ENCODE measurements around the gene NELL2.
"Not testable (repeated sequence)": the region's sequence is repeated elsewhere in the genome, so short reads cannot be mapped to it uniquely, and the experiment has no call there.

NELL2 gene

GRCh38 chr12:44847888-44848702 is 28.0 kb downstream of the NELL2 start:
- no peaks in the 10 kb centered on the region for H3K27me3 ChIP-seq (ENCODE audit: control insufficient read depth in 1 of 2, insufficient read depth in 2 of 2, low read length in 2 of 2)
- H3K9ac ChIP-seq (ENCODE audit: low read length in 2 of 2): no peak overlapping the region
- H3K9me3 ChIP-seq (ENCODE audit: control insufficient read depth in 2 of 2, low read length in 2 of 2): no peaks in the 10 kb centered on the region
- no peak overlapping the region for H3K4me3 ChIP-seq (ENCODE audit: low read length in 2 of 2)
- H3K27ac ChIP-seq (ENCODE audit: low read length): no peak overlapping the region
- H3K4me1 ChIP-seq (ENCODE audit: control insufficient read depth, insufficient read depth, low read length): peaks cover 4% of the 10 kb centered on the region
- no peaks in the 10 kb centered on the region for H3K36me3 ChIP-seq (ENCODE audit: control insufficient read depth in 2 of 2, insufficient read depth in 2 of 2, low read length in 2 of 2)

DNA sequence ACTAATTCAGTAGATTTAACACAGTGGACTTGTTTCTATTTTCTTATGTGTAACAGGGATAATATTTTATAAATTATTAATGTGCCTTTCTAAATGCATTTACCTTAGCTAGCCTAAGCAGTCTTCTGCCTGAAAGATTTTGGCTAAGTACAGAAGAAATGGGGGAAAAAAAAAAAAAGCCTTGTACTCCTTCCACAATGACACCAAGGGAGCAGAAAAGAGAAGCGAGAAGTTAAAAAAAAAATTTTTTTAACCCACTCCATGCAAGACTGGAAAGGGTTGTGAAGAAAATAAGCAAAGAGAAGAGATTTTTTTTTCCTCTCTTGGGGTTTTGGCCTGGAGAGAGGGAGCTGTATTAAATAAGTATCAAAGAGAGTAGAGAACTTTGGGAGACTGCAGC is 28.7 kb downstream of the NELL2 start:
- no peaks in the 10 kb centered on the region for H3K36me3 ChIP-seq (ENCODE audit: control insufficient read depth in 2 of 2, insufficient read depth in 2 of 2, low read length in 2 of 2)
- H3K9me3 ChIP-seq (ENCODE audit: control insufficient read depth in 2 of 2, low read length in 2 of 2): no peaks in the 10 kb centered on the region
- no peak overlapping the region for H3K9ac ChIP-seq (ENCODE audit: low read length in 2 of 2)
- H3K4me3 ChIP-seq (ENCODE audit: low read length in 2 of 2): no peak overlapping the region
- H3K4me1 ChIP-seq (ENCODE audit: control insufficient read depth, insufficient read depth, low read length): peaks cover 4% of the 10 kb centered on the region
- no peaks in the 10 kb centered on the region for H3K27me3 ChIP-seq (ENCODE audit: control insufficient read depth in 1 of 2, insufficient read depth in 2 of 2, low read length in 2 of 2)
- H3K27ac ChIP-seq (ENCODE audit: low read length): no peak overlapping the region

DNA sequence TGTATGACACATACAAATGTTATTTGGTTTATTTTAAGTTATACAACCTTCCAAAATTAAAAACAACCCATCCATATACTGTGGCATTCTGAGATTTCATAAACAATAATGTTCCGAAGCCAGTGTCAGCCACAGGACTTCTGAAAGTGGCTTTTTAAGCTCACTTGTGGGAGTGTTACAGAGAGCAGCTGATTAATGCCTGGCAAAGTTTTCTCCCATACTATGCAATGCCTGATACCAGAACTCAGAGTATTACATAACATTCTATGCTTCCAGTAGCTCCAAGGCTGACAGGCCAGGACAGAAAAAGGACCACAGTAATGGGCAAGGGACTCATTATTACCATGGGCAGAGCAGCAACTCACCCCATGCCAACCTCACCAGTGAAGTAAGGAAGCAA is 29.3 kb downstream of the NELL2 start:
- H3K36me3 ChIP-seq (ENCODE audit: control insufficient read depth in 2 of 2, insufficient read depth in 2 of 2, low read length in 2 of 2): no peaks in the 10 kb centered on the region
- no peak overlapping the region for H3K27ac ChIP-seq (ENCODE audit: low read length)
- no peaks in the 10 kb centered on the region for H3K27me3 ChIP-seq (ENCODE audit: control insufficient read depth in 1 of 2, insufficient read depth in 2 of 2, low read length in 2 of 2)

GRCh38 chr12:44842669-44843068 is 33.4 kb downstream of the NELL2 start:
- Histone ChIP-seq H3K27ac (ENCODE audit: low read length) (no peak overlapping the region), H3K36me3 (ENCODE audit: control insufficient read depth in 2 of 2, insufficient read depth in 2 of 2, low read length in 2 of 2) (no peaks in the 10 kb centered on the region), H3K9ac (ENCODE audit: low read length in 2 of 2) (no peak overlapping the region), H3K27me3 (ENCODE audit: control insufficient read depth in 1 of 2, insufficient read depth in 2 of 2, low read length in 2 of 2) (no peaks in the 10 kb centered on the region), H3K4me1 (ENCODE audit: control insufficient read depth, insufficient read depth, low read length) (peaks cover 4% of the 10 kb centered on the region), H3K4me3 (ENCODE audit: low read length in 2 of 2) (no peak overlapping the region), H3K9me3 (ENCODE audit: control insufficient read depth in 2 of 2, low read length in 2 of 2) (no peaks in the 10 kb centered on the region)

More for the DNA sequence above, 29.3 kb downstream of the NELL2 start:
- Histone ChIP-seq H3K9me3 (ENCODE audit: control insufficient read depth in 2 of 2, low read length in 2 of 2) (no peaks in the 10 kb centered on the region), H3K4me1 (ENCODE audit: control insufficient read depth, insufficient read depth, low read length) (peaks cover 4% of the 10 kb centered on the region), H3K4me3 (ENCODE audit: low read length in 2 of 2) (no peak overlapping the region), H3K9ac (ENCODE audit: low read length in 2 of 2) (no peak overlapping the region)

- H3K9me3 ChIP-seq (ENCODE audit: control insufficient read depth in 2 of 2, low read length in 2 of 2): no peaks in the 10 kb centered on the region
- no peaks in the 10 kb centered on the region for H3K27me3 ChIP-seq (ENCODE audit: control insufficient read depth in 1 of 2, insufficient read depth in 2 of 2, low read length in 2 of 2)
- H3K36me3 ChIP-seq (ENCODE audit: control insufficient read depth in 2 of 2, insufficient read depth in 2 of 2, low read length in 2 of 2): no peaks in the 10 kb centered on the region
- no peak overlapping the region for H3K4me3 ChIP-seq (ENCODE audit: low read length in 2 of 2)
- H3K9ac ChIP-seq (ENCODE audit: low read length in 2 of 2): no peak overlapping the region
- no peaks in the 10 kb centered on the region for H3K4me1 ChIP-seq (ENCODE audit: control insufficient read depth, insufficient read depth, low read length)
- no peak overlapping the region for H3K27ac ChIP-seq (ENCODE audit: low read length)
Observed at GRCh38 chr12:44839785-44840184, 36.3 kb downstream of the NELL2 start.

- Histone ChIP-seq H3K4me3 (ENCODE audit: low read length in 2 of 2) (no peak overlapping the region), H3K27ac (ENCODE audit: low read length) (no peak overlapping the region), H3K4me1 (ENCODE audit: control insufficient read depth, insufficient read depth, low read length) (no peaks in the 10 kb centered on the region), H3K27me3 (ENCODE audit: control insufficient read depth in 1 of 2, insufficient read depth in 2 of 2, low read length in 2 of 2) (no peaks in the 10 kb centered on the region), H3K9me3 (ENCODE audit: control insufficient read depth in 2 of 2, low read length in 2 of 2) (no peaks in the 10 kb centered on the region), H3K36me3 (ENCODE audit: control insufficient read depth in 2 of 2, insufficient read depth in 2 of 2, low read length in 2 of 2) (no peaks in the 10 kb centered on the region), H3K9ac (ENCODE audit: low read length in 2 of 2) (no peak overlapping the region)
Observed at GRCh38 chr12:44837114-44837755, 38.9 kb downstream of the NELL2 start.

DNA sequence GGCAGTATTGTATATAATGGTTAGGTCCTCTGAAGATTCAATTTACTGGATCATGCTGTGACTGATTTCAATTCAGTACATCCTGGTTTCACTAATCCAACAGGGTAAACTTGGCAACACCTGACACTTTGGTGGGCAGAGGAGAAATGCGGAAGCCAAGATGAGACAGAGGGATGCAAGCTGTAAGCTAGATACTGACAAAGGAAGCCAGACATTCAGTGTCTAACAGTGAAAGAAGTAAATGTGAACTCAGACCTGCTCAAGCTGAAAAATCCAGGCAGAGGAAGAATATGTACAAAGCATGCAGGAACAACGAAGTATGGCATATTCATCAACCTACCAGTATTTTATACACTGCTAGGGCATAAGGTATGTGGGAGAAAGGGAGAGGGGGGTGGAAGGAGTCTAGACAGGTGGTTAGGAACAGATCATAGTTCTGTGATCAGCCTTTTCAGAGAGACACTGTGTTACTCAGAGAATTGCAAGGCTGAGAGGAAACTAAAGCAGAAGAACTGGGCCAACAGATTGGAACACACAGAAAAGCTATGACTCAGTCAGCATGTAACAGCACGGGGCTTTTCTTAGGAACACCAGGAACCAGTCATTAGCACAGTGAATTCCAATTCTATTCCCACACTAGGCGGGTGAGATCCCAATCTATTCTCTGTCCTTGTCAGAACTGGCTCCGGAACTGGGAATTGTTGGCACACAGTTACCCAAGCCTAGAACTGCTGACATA is 40.3 kb downstream of the NELL2 start:
- Histone ChIP-seq H3K9me3 (ENCODE audit: control insufficient read depth in 2 of 2, low read length in 2 of 2) (no peaks in the 10 kb centered on the region), H3K36me3 (ENCODE audit: control insufficient read depth in 2 of 2, insufficient read depth in 2 of 2, low read length in 2 of 2) (no peaks in the 10 kb centered on the region), H3K4me3 (ENCODE audit: low read length in 2 of 2) (no peak overlapping the region), H3K4me1 (ENCODE audit: control insufficient read depth, insufficient read depth, low read length) (no peaks in the 10 kb centered on the region), H3K27ac (ENCODE audit: low read length) (no peak overlapping the region), H3K9ac (ENCODE audit: low read length in 2 of 2) (peak overlapping the region in 1 of 2 donors; percentile 14), H3K27me3 (ENCODE audit: control insufficient read depth in 1 of 2, insufficient read depth in 2 of 2, low read length in 2 of 2) (no peaks in the 10 kb centered on the region)

DNA sequence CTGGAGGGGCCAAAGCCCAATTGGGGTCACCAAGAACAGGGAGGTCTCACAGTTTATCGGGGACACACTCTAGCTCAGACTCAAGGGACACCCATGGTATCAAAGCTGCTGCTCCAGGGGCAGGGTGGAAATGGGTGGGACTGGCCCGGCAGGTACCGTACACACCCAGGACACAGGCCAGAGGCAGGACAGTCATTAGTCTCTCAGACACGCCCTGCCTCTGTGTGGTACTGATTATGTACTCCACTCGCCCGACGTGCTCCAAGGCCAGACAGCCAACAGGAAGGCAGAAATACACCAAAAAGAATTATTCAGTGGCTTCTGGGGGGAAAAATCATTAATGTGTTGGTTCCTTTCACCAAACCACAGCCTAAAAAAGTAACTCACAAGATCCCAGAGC is 41.1 kb downstream of the NELL2 start:
- not testable (repeated sequence) for H3K4me3 ChIP-seq (ENCODE audit: low read length in 2 of 2); H3K36me3 ChIP-seq (ENCODE audit: control insufficient read depth in 2 of 2, insufficient read depth in 2 of 2, low read length in 2 of 2); H3K27me3 ChIP-seq (ENCODE audit: control insufficient read depth in 1 of 2, insufficient read depth in 2 of 2, low read length in 2 of 2); H3K9ac ChIP-seq (ENCODE audit: low read length in 2 of 2); H3K27ac ChIP-seq (ENCODE audit: low read length); H3K9me3 ChIP-seq (ENCODE audit: control insufficient read depth in 2 of 2, low read length in 2 of 2); H3K4me1 ChIP-seq (ENCODE audit: control insufficient read depth, insufficient read depth, low read length)

- Histone ChIP-seq H3K4me1 (ENCODE audit: control insufficient read depth, insufficient read depth, low read length) (no peaks in the 10 kb centered on the region), H3K4me3 (ENCODE audit: low read length in 2 of 2) (no peak overlapping the region), H3K36me3 (ENCODE audit: control insufficient read depth in 2 of 2, insufficient read depth in 2 of 2, low read length in 2 of 2) (no peaks in the 10 kb centered on the region), H3K9ac (ENCODE audit: low read length in 2 of 2) (no peak overlapping the region), H3K27me3 (ENCODE audit: control insufficient read depth in 1 of 2, insufficient read depth in 2 of 2, low read length in 2 of 2) (no peaks in the 10 kb centered on the region), H3K9me3 (ENCODE audit: control insufficient read depth in 2 of 2, low read length in 2 of 2) (no peaks in the 10 kb centered on the region), H3K27ac (ENCODE audit: low read length) (no peak overlapping the region)
Observed at GRCh38 chr12:44833561-44833960, 42.6 kb downstream of the NELL2 start.

- H3K4me3 ChIP-seq (ENCODE audit: low read length in 2 of 2): no peak overlapping the region
- no peak overlapping the region for H3K9ac ChIP-seq (ENCODE audit: low read length in 2 of 2)
- H3K9me3 ChIP-seq (ENCODE audit: control insufficient read depth in 2 of 2, low read length in 2 of 2): no peaks in the 10 kb centered on the region
- H3K4me1 ChIP-seq (ENCODE audit: control insufficient read depth, insufficient read depth, low read length): no peaks in the 10 kb centered on the region
- no peaks in the 10 kb centered on the region for H3K27me3 ChIP-seq (ENCODE audit: control insufficient read depth in 1 of 2, insufficient read depth in 2 of 2, low read length in 2 of 2)
- H3K36me3 ChIP-seq (ENCODE audit: control insufficient read depth in 2 of 2, insufficient read depth in 2 of 2, low read length in 2 of 2): no peaks in the 10 kb centered on the region
- H3K27ac ChIP-seq (ENCODE audit: low read length): no peak overlapping the region
Observed at GRCh38 chr12:44830566-44831055, 45.5 kb downstream of the NELL2 start.

Data from stomach smooth muscle (tissue), 2 donors.